22Rv1 (cell line): Measurements from ENCODE around the gene PRDM2.

Source experiments
- H3K27ac ChIP-seq: fragments of 450-650 bp; 2 replicates; pipeline ENCODE4 v1.5.1; 2017
- ZFX ChIP-seq: fragments of 450-650 bp; IDR thresholded peaks from 2 replicates; pipeline ENCODE4 v1.6.1; 2017; ENCODE audit warnings: antibody characterized with exemption, borderline replicate concordance
- TF ChIP-seq, protein P1 (sequence below): fragments of 450-650 bp; IDR thresholded peaks from 2 replicates; pipeline ENCODE4 v1.5.1; 2017; ENCODE audit warnings: mild to moderate bottlenecking

The PRDM2 gene

GRCh38 chr1:13725714-13726175 is 25.8 kb downstream of the PRDM2 start:
- no peak overlapping the region for H3K27ac ChIP-seq
- TF ChIP-seq, protein P1, sequence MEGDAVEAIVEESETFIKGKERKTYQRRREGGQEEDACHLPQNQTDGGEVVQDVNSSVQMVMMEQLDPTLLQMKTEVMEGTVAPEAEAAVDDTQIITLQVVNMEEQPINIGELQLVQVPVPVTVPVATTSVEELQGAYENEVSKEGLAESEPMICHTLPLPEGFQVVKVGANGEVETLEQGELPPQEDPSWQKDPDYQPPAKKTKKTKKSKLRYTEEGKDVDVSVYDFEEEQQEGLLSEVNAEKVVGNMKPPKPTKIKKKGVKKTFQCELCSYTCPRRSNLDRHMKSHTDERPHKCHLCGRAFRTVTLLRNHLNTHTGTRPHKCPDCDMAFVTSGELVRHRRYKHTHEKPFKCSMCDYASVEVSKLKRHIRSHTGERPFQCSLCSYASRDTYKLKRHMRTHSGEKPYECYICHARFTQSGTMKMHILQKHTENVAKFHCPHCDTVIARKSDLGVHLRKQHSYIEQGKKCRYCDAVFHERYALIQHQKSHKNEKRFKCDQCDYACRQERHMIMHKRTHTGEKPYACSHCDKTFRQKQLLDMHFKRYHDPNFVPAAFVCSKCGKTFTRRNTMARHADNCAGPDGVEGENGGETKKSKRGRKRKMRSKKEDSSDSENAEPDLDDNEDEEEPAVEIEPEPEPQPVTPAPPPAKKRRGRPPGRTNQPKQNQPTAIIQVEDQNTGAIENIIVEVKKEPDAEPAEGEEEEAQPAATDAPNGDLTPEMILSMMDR, result peak; percentile 44
- TF ChIP-seq ZFX, result no peak

DNA sequence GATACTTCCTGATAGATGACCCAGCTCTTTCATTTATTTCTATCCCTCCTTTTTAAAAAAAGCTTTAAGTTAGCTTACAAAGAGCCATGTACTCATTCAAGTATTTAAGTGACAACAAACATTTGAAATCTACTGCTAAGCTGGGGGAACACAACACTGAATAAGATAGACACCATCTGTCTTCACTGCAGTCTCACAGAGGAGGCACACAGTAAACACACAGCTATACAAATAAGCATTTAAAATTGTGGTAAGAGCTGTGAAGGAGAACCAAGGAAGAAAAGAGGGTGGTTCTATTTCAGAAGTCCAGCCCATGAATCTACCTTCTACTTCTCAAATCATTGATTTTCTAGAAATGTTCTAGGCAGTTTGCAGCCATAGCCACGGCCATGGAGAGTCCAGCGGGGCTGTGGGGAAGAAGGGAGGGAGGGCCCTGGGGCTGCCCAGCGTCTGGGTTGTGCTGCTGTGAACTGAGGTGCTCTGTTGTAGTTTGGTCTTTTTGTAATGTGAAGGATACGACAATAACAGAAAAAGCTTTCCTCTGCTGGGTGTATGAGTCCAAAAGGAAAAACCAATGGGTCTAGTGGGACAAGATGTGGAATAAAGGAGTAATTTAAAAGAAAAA is 28.2 kb downstream of the PRDM2 start:
- TF ChIP-seq, protein P1, result no peak
- no peak for TF ChIP-seq ZFX
- H3K27ac ChIP-seq, result no peak overlapping the region

- H3K27ac ChIP-seq, result no peak overlapping the region
- no peak for TF ChIP-seq ZFX
- TF ChIP-seq, protein P1, result no peak
Measured at GRCh38 chr1:13730291-13730690, 30.3 kb downstream of the PRDM2 start.

- H3K27ac ChIP-seq, result no peak overlapping the region
- TF ChIP-seq ZFX, result no peak
- TF ChIP-seq, protein P1, result no peak
Measured at GRCh38 chr1:13730751-13731482, 30.9 kb downstream of the PRDM2 start.

- H3K27ac ChIP-seq, result no peak overlapping the region
- TF ChIP-seq, protein P1, result no peak
- TF ChIP-seq ZFX, result no peak
Measured at GRCh38 chr1:13731897-13732296, 31.9 kb downstream of the PRDM2 start.

- H3K27ac ChIP-seq, result no peak overlapping the region
- TF ChIP-seq, protein P1, result no peak
Measured at GRCh38 chr1:13732971-13733667, 33.1 kb downstream of the PRDM2 start.

DNA sequence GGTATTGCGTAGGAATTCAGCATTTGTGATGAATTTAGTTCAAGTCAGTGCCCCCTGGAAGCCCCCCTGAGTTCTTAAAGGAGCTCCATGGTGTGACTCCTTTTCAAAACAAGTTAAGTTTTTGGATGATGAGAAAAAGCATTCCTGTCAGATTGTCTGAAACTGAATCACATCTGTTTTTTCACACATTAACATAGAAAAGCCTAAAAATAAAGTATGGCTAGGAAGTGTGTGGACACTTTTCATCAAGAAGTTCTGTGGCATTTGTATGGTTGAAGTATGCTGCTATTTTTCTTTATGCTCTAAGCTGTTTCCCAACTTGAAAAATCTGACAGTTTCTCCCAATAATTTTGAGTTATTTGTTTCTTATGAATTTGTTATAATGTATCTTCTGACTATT is 33.7 kb downstream of the PRDM2 start:
- TF ChIP-seq, protein P1, result no peak
- TF ChIP-seq ZFX, result no peak

More for the DNA sequence above, 33.7 kb downstream of the PRDM2 start:
- H3K27ac ChIP-seq, result no peak overlapping the region
